GM19324 (cell line): ENCODE results near the gene RIN1.
"Not testable (repeated sequence)": the region's sequence is repeated elsewhere in the genome, so short reads cannot be mapped to it uniquely, and the experiment has no call there.

Experiments used
- ATAC-seq: cut with Tn5 transposase; IDR thresholded peaks from one replicate; pipeline ENCODE4 v1.9.1; 2021; ENCODE audit warnings: mild to moderate bottlenecking, moderate library complexity; ENCODE audit not compliant: unreplicated experiment, low FRiP score

RIN1 gene

GRCh38 chr11:66361502-66361941 lies 25.3 kb upstream of the RIN1 start:
- no peak for ATAC-seq

GRCh38 chr11:66360406-66361073 lies 24.3 kb upstream of the RIN1 start:
- ATAC-seq = no peak

GRCh38 chr11:66359662-66360087 lies 23.4 kb upstream of the RIN1 start:
- no peak for ATAC-seq

GRCh38 chr11:66350560-66351235 lies 14.5 kb upstream of the RIN1 start:
- not testable (repeated sequence) for ATAC-seq

- no peak for ATAC-seq
Observed at GRCh38 chr11:66349084-66349386, 12.8 kb upstream of the RIN1 start.

GRCh38 chr11:66347425-66348276 lies 11.4 kb upstream of the RIN1 start, which contains the start of gene B4GAT1:
TSS of gene B4GAT1 (minus strand) at chr11:66347629. CDS start at chr11:66347545, 84 bp downstream.
- ATAC-seq = peak; percentile 35

GRCh38 chr11:66346476-66347424 lies 10.5 kb upstream of the RIN1 start:
- peak; percentile 4 for ATAC-seq

- ATAC-seq = no peak
Observed at GRCh38 chr11:66345316-66345649, 9.0 kb upstream of the RIN1 start.

- peak; percentile 82 for ATAC-seq
Observed at GRCh38 chr11:66344550-66345315, 8.5 kb upstream of the RIN1 start, which contains the start of gene BRMS1. TSS of gene BRMS1 (minus strand) at chr11:66345104. CDS start at chr11:66342234, 2,870 bp downstream.

- ATAC-seq = no peak
Observed at GRCh38 chr11:66343176-66343575, 6.9 kb upstream of the RIN1 start.

- ATAC-seq = no peak
Observed at GRCh38 chr11:66341502-66342126, 5.4 kb upstream of the RIN1 start.

- ATAC-seq = no peak
Observed at GRCh38 chr11:66340596-66341501, 4.6 kb upstream of the RIN1 start.

- ATAC-seq = no peak
Observed at GRCh38 chr11:66339686-66340483, 3.7 kb upstream of the RIN1 start.

- no peak for ATAC-seq
Observed at GRCh38 chr11:66339162-66339675, 3.0 kb upstream of the RIN1 start.

- ATAC-seq = no peak
Observed at GRCh38 chr11:66338276-66339161, 2.3 kb upstream of the RIN1 start.
